ENCODE data around the gene PPT2. TPM values are rescaled to one million over a fixed set of nuclear protein-coding genes. Genes with fewer than 3 reads are reported as not detected.

The PPT2 gene
- total and polyA plus RNA-seq, 2 donors (not counting 3 experiments of a cell fraction or from before 2014, with no cell fraction given), result 27.2 to 47.3 TPM

- H3K4me2 ChIP-seq (ENCODE audit: insufficient read depth, low read length), result no peak overlapping the region
- TF ChIP-seq MYC (IDR thresholded peaks at IDR 0.05; ENCODE audit: low read depth, low read length) (no peak), JUN (IDR thresholded peaks at IDR 0.05; ENCODE audit: borderline replicate concordance, insufficient read depth, insufficient read length, low read depth) (no peak), EZH2 (IDR thresholded peaks at IDR 0.05; ENCODE audit: borderline replicate concordance, low read depth, low read length, severe bottlenecking) (no peak), FOS (IDR thresholded peaks at IDR 0.05; ENCODE audit: borderline replicate concordance, insufficient read depth, low read length) (no peak), POLR2AphosphoS5 (IDR thresholded peaks at IDR 0.05; ENCODE audit: insufficient read depth, low read depth, low read length) (no peak), CTCF (IDR thresholded peaks at IDR 0.05; ENCODE audit: extremely low read depth in 1 of 2, insufficient read depth in 1 of 2, low read depth in 1 of 2, low read length in 2 of 2) (no peak), MAX (IDR thresholded peaks at IDR 0.05; ENCODE audit: insufficient read depth, insufficient read length) (no peak), POLR2A (IDR thresholded peaks at IDR 0.05; ENCODE audit: low read depth, low read length) (no peak), GATA2 (IDR thresholded peaks at IDR 0.05; ENCODE audit: insufficient read depth, insufficient read length, low read depth, low read length) (no peak)
- no peaks in the 10 kb centered on the region for H4K20me1 ChIP-seq (replicated peaks; ENCODE audit: control insufficient read depth, extremely low read depth, insufficient read depth, low read length)
- H3K9ac ChIP-seq (replicated peaks; ENCODE audit: extremely low read depth, insufficient read depth, low read length), result no peak overlapping the region
- H3K36me3 ChIP-seq (ENCODE audit: control insufficient read depth in 2 of 2, extremely low read depth in 1 of 2, insufficient read depth in 2 of 2, low read length in 2 of 2), result no peaks in the 10 kb centered on the region
- no peak overlapping the region for H3K27ac ChIP-seq (ENCODE audit: insufficient read depth, low read depth, low read length)
- peaks cover 24 to 27% of the 10 kb centered on the region in 2 experiments for H3K27me3 ChIP-seq (ENCODE audit: control insufficient read depth in 2 of 2, insufficient read depth in 2 of 2, low read length in 2 of 2)
- intact Hi-C loops (cut with micrococcal nuclease) (loop anchor here (1.0 kb wide), 1 partner anchor 48 kb away; no protein-coding TSS in a partner anchor), dilution Hi-C loops (cut with MboI; ENCODE audit: extremely low pct_ligation_motif_present, low sequenced_read_pairs) (no loop called here)
- ChIA-PET CTCF (interaction anchor here (1.0 to 2.8 kb wide), 5 partner anchors 17 to 638 kb away, joined by 3 to 12 read pairs (median 6); partner anchors contain the start of gene FKBPL), POLR2A (no interaction called here)
- peaks cover 9% of the 10 kb centered on the region for H3K4me1 ChIP-seq (ENCODE audit: control insufficient read depth, extremely low read depth, insufficient read depth, low read length)
- BruUV-seq (replicated peaks), result no TSS peak
- no peak overlapping the region for H3K4me3 ChIP-seq (replicated peaks in 1 of 3; ENCODE audit: insufficient read depth in 1 of 3, low read depth in 1 of 3, low read length in 3 of 3)
- no peak for DNase-seq (ENCODE audit: low read depth, low spot score)
- no peak overlapping the region for H2AFZ ChIP-seq (ENCODE audit: low read depth, low read length)
- no peaks in the 10 kb centered on the region for H3K9me1 ChIP-seq (replicated peaks; ENCODE audit: control insufficient read depth, extremely low read depth, insufficient read depth, low read length)
- no peak for FAIRE-seq
- H3K9me3 ChIP-seq (replicated peaks; ENCODE audit: control insufficient read depth, insufficient read depth, low read length), result no peaks in the 10 kb centered on the region
- H3K79me2 ChIP-seq (ENCODE audit: control insufficient read depth, insufficient read depth, low read length), result no peaks in the 10 kb centered on the region
Measured at GRCh38 chr6:32147401-32148132, 6.4 kb upstream of the PPT2 start.

Data from endothelial cell of umbilical vein (primary cell).